Measurements from ENCODE around the gene SAMD9.
"Not testable (repeated sequence)": the region's sequence is repeated elsewhere in the genome, so short reads cannot be mapped to it uniquely, and the experiment has no call there.

SAMD9 gene

DNA sequence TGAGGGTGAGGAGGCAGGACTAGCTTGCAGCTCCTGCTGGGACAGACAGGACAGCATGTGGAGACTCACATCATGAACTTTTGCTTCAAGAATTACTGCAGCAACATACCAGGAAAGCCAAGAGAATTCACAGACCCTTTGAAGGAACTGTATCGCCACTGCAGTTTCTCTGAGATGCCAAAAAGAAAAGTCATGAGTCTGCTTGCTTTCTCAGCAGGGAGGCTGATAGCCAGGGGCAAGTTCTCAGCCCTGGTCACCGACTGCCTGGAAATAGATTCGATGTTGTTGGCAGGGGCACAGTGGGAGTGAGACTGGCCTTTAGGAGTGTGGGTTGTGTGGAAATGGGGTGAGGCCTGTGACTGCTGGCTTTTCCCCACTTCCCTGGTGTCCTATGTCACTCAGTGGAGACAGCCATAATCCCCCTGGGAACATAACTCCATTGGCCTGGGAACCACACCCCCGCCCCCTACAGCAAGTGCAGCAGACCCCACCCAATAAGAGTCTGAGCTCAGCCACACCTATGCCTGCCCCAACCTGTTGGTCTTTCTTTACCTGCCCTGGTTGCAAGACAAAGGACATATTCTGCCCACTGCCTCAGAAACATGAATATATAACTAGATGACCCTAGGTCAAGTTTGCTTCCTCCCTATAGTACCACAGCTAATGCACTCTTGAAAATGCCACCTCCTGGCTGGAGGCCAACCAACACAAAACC, 1.6 kb upstream of the SAMD9 start:
- DNase-seq, result no peak

DNA sequence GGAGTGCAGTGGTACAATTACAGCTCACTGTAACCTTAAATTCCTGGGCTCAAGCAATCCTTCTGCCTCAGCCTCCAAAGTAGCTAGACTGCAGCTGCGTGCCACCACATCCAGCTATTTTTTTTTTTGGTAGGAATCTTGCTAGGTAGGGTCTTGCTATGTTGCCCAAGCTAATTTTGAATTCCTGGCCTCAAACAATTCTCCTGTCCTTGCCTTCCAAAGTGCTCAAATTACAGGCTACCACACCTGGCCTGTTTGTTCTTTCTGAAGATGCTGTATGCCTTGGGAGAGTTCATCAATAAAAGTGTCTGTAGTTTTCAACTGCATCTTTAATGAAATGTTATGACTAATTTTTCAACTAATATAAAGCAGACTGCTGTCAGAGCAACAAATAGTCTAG, 452 bp downstream of the SAMD9 start:
- DNase-seq, result no peak

DNA sequence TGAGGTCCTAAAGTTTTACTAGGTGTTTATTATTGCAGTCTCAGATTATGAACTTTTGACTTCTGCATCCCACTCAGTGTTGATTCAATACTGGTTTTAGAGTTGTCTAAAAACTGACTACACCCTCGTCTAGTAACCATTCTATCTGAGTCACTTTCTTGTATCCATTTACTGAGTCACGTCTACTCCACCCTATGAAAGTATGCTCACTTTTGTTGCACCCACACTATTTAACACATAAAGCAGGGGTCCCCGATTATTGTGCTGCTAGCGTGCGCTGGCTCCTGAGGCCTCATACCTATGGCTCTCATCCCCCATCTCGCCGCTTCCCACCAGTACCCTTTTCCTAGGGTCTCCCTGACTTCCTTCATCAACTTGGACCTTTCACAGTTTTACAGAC, 2.0 kb downstream of the SAMD9 start:
- peak; percentile 14 for DNase-seq

DNA sequence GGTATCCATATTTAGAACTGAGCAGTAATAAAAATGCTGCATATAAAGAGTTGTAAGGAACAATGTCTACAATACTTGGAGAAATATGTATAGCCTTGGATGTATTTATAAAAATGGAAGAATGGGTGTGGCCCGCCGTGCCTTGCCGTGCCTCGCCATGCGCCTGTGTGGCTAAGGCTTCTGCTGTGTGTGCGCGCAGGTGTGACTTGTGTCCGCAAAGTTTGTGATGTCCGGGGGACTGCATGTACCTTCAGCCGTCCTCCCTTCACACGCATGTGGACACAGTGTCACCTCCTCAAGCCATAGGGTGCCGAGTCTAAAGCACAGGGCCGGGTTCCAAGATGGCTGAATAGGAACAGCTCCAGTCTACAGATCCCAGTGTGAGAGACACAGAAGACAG, 9.8 kb downstream of the SAMD9 start:
- no peak for DNase-seq

DNA sequence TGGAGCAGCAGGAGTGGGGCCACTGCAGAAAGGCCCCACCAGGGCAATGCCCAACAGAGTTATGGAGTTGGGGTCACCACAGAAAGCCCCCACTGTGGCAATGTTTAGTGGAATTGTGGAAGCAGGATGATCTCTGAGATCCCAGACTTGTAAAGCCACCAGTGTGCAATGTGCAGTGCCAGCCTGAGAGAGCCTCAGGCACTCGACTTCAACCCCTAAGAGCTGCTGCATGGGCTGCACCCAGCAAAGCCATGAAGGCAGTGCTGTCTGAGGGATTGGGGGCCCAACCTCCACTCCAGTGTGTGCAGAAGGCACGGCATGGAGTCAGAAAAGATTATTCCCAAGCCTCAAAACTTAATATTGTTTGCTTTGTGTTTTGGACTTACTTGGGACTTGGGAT, 20.4 kb downstream of the SAMD9 start:
- DNase-seq, result no peak

DNA sequence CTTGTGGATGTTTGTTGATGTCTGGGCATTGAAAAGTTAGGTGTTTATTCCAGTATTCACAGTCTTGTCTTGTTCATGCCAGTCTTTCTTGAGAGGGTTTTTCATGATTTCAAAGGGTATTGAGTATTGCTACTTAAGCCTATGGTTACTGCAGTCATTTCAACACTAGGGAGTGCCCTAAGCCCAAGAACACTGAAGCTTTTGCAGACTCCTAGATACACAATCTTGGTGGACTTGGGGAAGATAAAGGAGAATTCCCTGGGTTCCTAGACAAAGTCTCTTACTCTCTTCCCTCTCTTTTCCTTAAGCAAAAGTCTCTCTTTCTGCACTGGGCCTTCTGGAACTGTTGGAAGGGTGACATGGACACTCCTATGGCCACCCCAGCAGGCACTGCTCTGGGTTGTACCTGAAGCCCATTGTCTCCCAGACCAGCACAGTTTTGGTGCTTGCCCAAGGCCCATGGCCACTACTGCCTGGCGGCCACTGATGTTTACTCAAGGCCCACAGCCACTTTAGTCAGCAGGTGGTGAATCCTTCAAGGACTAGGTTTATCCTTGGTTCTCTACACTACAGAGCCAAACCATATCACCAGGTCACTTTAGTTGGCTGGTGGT, 24.9 kb downstream of the SAMD9 start:
- no peak for DNase-seq

DNA sequence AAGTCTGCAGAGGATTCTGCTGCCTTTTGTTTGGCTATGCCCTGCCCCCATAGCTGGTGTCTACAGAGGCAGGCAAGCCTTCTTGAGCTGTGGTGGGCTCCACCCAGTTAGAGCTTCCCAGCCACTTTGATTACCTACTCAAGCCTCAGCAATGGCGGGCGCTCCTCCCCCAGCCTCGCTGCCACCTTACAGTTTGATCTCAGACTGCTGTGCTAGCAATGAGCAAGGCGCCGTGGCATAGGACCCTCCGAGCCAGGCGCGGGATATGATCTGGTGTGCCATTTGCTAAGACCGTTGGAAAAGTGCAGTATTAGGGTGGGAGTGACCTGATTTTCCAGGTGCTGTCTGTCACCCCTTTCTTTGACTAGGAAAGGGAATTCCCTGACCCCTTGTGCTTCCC, 44.4 kb downstream of the SAMD9 start:
- not testable (repeated sequence) for DNase-seq

DNA sequence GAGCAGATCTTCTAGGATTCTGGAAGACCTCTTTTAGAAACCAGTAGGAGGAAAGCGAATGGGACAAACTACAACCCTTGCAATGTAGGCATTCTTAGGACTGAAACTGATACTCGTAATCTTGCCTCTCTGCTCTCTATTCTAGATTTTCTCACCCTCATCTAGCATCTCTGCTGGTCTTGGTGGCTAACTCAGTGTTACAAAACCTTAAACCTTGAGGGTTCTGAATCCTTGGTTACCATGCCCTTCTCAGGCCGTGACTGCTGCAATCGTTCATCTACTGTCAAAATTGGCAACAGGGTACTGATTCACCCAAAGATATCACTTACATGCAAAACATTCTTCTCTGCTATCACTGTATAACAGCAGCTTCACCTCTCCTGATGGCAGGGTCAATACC, 55.2 kb downstream of the SAMD9 start:
- DNase-seq, result no peak

DNA sequence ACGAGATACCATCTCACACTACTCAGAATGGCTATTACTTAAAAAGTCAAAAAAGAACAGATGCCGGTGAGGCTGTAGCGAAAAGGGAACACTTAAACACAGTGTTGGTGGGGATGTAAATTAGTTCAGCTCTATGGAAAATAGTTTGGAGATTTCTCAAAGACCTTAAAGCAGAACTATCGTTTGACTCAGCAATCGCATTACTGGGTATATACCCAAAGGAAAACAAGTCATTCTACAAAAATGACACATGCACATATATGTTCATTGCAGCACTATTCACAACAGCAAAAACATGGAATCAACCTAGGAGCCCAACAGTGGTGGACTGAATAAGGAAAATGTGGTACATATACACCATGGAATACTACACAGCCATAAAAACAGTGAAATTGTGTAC, 56.9 kb downstream of the SAMD9 start:
- DNase-seq, result no peak

DNA sequence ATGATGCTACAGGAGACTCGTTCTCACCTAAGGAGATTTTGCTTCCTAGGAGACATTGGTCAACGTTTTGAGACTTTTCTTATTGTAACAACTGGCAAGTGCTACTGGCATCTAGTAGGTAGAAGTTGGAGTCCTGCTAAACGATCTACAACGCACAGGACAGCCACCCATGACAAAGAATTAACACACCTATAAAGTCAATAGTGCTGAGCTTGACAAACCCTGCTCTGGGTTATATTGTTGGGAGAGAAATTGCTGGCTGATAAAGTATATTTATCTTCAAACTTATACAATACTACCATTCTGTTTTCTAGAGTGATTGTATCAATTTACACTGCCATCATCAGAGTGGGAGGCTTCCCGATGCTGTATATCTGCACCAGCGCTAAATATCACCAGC, 57.8 kb downstream of the SAMD9 start:
- DNase-seq, result no peak

DNA sequence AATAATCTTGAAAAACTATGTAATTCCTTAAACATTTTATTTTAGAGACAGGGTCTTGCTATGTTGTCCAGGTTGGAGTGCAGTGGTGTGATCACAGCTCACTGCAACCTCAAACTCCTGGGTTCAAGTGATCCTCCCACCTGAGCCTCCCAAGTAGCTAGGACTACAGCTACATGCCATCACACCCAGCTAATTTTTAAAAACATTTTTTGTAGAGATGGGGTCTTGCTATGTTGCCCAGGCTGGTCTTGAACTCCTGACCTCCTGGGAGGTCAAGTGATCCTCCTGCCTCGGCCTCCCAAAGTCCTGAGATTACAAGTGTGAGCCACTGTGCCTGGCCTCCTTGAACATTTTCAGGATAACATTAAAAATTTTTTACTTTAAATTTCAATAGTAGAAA, 61.2 kb downstream of the SAMD9 start:
- DNase-seq, result not testable (repeated sequence)

DNA sequence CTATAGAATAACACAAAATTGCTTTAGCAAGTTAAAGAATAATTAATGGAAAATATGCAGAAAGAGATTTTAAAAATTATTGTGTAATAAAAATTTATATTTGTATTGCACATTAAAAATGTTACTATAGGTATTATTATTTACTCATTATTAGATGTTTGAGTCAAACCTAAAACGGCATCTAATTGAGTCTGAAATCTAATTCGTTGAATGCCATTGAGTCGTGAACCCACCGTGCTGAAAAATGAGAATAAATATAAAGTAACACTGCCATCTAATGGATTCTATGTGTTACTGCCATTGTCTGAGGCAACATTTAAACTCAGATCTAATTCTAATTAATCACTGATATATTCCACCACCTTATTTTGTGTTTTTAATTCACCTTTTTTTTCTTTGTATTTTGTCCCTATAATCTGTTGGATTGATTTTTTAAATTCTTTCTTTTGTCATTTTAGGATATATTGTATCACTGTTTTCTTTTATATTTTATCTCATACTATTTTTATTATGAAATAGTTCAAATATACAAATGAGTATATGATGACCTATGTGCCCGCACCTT, 62.2 kb downstream of the SAMD9 start:
- DNase-seq, result no peak

DNA sequence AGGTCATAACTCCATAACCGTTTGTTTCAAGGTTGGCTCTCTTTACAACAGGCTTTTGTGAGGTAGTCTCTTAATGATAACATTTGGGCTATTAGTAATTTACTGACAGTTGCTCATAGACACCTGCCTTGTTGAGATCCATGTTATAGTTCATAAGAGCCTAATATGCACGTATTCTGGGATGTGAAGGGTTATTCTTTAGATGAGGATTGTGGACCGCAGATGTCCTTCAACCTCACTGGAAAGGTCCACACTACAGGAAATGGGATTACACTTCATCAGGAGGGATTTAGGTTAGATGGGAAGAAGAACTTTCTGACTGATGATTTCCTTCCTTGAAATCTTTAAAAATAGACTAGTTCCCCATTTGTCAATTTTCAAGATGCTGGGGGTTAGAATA, 62.8 kb downstream of the SAMD9 start:
- no peak for DNase-seq

DNA sequence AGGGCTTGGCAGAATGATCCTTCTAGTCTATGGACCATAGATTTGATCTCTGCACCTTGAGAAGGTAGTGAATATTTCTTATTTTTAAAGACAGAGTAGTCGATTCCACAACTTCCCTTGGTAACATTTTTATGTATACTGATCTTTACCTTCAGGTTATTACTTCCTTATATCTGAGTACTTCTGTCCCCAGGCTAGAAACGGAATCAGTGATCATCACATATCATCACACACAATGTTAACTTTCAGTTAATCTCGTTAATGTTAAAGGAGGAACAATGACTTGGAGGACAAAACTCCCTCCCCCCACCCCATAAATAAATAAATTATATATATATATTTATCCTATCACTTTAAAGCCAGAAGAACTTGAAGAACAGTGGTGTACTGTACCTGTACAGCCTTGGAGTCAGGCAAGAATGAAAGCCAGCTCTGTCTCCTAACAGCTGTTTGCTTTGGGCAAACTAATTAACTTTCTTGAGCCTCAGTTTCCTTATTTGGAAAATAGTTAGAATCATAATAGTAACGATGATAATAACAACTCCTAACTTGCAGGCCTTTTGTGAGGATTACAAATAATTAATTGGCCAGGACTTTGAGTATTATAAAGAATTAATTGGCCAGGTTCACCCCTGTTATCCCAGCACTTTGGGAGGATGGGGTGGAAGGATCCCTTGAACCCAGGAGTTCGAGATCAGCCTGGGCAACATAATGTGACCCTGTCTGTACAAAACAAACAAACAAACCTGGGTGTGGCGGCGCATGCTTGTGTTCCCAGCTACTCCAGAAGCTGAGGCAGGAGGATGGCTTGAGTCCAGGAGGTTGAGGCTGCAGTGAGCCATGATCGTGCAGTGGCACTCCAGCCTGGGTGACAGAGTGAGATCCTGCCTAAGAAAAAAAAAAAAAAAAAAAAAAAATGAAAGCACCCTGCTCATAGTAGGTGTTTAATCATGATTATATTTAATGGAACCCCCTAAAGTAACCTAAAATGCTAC, 63.5 kb downstream of the SAMD9 start:
- no peak for DNase-seq

DNA sequence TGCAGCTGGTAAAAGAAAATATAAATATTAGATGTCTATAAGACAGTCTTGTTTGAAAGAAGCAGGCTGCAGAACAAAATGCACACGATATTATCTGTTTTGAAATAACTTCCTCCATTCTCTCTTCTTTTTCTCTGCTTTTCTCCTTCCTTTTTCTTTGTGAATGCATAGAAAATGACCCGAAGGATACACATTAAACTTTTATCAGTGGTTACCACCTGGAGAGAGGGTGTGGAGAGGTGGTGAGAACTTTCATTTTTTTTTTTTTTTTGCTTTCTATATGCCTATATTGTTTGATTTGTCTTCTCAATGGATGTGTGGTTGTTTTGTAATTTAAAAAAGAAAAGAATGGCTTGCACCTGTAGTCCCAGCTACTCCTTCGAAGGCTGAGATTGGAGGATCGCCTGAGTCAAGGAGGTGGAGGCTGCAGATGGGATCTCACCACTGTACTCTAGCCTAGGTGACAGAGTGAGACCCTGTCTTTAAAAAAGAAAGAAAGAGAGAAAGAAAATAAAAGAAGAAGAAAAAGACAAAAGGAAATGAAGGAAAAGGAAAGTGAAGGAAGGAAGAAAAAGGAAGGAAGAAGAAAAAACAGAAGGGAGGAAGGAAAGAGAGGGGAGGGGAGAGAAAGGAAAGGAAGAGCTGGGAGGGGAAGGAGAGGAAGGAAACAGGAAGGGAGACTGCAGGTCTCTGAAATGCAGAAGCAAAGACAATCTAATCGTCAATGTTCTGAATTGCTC, 64.4 kb downstream of the SAMD9 start:
- DNase-seq, result no peak

DNA sequence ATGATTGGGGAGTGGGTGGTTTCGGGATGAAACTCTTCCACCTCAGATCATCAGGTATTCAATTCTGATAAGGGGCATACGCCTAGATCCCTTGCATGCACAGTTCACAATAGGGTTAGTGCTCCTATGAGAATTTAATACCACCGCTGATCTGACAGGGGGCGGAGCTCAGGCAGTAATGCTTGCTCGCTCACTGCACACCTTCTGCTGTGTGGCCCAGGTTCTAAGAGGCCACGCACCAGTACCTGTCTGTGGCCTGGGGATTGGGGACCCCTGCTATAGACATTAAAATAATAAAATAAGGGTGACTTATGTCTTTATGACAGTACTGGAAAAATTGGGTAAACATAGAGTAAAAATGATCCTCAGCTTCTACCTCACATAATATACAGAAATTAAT, 66.1 kb downstream of the SAMD9 start:
- no peak for DNase-seq
